C4-2B (cell line): ENCODE measurements around the gene NIPA2.
A peak's percentile ranks its signal among the peaks of the same experiment; 100 is the strongest.

Experiments
- H3K27ac ChIP-seq: fragments of 450-650 bp; 2 replicates; pipeline ENCODE4 v1.5.1; 2017
- ZFX ChIP-seq: fragments of 450-650 bp; IDR thresholded peaks from 2 replicates; pipeline ENCODE4 v1.6.1; 2017
- TF ChIP-seq, protein P1 (sequence below): fragments of 450-650 bp; conservative IDR thresholded peaks from 2 replicates; pipeline ENCODE4 v1.5.1; 2017; ENCODE audit warnings: mild to moderate bottlenecking

NIPA2 gene

DNA sequence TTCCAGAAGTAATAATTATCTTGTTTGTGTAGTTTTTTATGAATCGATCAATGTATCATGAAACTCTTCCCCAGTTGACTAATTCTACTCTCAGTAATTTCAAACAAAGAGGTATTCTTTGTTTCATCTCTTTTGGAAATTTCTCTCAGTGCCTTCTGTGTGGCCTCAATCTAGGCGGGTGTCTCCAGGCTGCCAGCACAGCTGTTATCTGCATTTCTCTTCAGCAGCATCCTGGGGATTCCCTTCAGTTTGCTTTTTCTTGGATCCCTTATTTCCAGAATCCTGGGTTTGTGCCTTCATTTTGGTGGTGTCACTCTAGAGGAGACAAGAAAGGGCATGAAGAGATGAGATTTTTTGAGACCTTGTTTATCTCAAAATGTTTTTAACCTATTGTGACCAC is 22.7 kb downstream of the NIPA2 start:
- no peak for TF ChIP-seq ZFX
- TF ChIP-seq, protein P1, sequence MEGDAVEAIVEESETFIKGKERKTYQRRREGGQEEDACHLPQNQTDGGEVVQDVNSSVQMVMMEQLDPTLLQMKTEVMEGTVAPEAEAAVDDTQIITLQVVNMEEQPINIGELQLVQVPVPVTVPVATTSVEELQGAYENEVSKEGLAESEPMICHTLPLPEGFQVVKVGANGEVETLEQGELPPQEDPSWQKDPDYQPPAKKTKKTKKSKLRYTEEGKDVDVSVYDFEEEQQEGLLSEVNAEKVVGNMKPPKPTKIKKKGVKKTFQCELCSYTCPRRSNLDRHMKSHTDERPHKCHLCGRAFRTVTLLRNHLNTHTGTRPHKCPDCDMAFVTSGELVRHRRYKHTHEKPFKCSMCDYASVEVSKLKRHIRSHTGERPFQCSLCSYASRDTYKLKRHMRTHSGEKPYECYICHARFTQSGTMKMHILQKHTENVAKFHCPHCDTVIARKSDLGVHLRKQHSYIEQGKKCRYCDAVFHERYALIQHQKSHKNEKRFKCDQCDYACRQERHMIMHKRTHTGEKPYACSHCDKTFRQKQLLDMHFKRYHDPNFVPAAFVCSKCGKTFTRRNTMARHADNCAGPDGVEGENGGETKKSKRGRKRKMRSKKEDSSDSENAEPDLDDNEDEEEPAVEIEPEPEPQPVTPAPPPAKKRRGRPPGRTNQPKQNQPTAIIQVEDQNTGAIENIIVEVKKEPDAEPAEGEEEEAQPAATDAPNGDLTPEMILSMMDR: no peak
- H3K27ac ChIP-seq: peak overlapping the region; percentile 78

- peak overlapping the region; percentile 43 for H3K27ac ChIP-seq
- TF ChIP-seq, protein P1: no peak
- TF ChIP-seq ZFX: no peak
Observed at GRCh38 chr15:22863356-22863755, 24.9 kb downstream of the NIPA2 start.

DNA sequence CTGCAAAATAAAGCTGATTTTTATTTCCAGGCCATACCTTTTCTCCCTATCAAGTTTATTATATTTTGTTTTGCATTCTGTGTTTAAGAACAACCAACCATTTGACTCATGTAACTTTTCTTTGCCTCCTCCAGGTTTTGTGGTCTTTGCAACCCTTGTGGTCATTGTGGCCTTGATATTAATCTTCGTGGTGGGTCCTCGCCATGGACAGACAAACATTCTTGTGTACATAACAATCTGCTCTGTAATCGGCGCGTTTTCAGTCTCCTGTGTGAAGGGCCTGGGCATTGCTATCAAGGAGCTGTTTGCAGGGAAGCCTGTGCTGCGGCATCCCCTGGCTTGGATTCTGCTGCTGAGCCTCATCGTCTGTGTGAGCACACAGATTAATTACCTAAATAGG is 27.6 kb downstream of the NIPA2 start:
- TF ChIP-seq, protein P1: no peak
- no peak for TF ChIP-seq ZFX
- no peak overlapping the region for H3K27ac ChIP-seq

DNA sequence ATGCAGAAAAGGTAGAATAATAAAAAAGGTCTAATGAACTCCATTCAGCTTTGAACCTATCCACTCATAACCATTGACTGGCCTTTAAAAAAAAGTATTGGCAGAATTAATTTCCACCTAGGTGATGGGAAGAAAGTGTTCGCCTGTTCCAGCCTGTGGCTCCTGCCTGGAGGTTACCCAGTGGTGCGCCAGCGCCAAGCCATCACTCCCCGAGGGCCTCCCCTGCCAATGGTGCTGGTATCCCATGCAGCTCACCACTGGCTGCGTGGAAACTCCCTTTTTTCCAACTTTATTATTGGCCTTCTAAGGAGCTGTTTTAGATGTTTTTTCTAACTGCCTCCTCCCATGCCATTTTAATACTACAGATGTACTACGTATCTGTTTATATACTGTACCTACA is 29.4 kb downstream of the NIPA2 start:
- no peak overlapping the region for H3K27ac ChIP-seq
- TF ChIP-seq, protein P1: no peak
- TF ChIP-seq ZFX: no peak

GRCh38 chr15:22868495-22868894 is 30.0 kb downstream of the NIPA2 start:
- TF ChIP-seq, protein P1: no peak
- TF ChIP-seq ZFX: no peak
- H3K27ac ChIP-seq: no peak overlapping the region

DNA sequence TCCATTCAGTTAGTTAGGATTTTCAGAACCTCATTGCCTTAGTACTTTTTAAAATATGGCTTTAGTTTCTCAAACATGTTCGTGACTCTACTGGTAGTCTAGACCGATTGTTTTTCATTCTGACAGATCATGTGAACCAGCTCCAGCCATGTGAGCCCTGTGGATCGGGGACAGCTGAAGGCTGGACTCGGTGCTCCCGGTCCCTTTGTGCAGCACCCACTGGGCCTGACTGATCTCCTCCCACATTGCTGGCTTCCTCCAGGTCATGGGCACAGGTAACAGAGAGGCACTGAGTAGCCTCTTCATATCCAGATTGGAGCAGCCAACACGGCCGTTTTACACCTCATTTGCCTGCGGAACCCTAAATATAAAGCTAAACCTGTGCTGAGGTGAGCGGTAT is 30.5 kb downstream of the NIPA2 start:
- no peak for TF ChIP-seq ZFX
- TF ChIP-seq, protein P1: no peak
- no peak overlapping the region for H3K27ac ChIP-seq

DNA sequence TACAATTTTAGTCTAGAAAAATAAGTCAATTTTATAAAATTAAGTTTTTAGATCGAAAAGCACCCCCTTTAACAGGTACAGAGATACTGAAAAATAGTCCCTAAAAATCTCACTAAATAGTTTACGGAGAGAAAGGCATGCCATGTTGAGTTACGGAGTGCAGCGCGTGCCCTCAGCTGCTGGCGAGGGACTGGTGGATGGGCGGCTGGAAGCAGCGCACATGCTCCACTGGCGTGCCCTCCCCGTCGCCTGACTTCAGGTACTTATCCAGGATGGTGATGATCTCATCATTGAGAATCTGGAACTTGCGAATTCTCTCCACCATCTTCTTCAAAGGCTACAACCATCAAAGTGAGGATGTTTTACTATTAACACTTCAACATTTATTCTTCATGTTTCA is 31.4 kb downstream of the NIPA2 start:
- TF ChIP-seq, protein P1: no peak
- TF ChIP-seq ZFX: no peak
- no peak overlapping the region for H3K27ac ChIP-seq

- H3K27ac ChIP-seq: no peak overlapping the region
Observed at GRCh38 chr15:22870865-22871264, 32.4 kb downstream of the NIPA2 start.

More at GRCh38 chr15:22870865-22871264, 32.4 kb downstream of the NIPA2 start:
- TF ChIP-seq, protein P1: no peak
- no peak for TF ChIP-seq ZFX
